Measurements from ENCODE around the gene ZFYVE21. TPM values are rescaled to one million over a fixed set of nuclear protein-coding genes. Genes with fewer than 3 reads are reported as not detected.

The ZFYVE21 gene
- total RNA-seq, 6 experiments from 2014 or later: 20.9 to 35.2 (median 27.6) TPM

- no peak overlapping the region for H3K4me3 ChIP-seq
- DNase-seq (peak in 1 of 3 donors; percentile 51), ATAC-seq (peak in 3 of 4 donors; percentile 8 to 24 (median 19))
- intact Hi-C loops (cut with DNase I): no loop called here
- H3K4me1 ChIP-seq: peaks cover 0 to 21% (median 4%) of the 10 kb centered on the region in 4 donors
- H3K9me3 ChIP-seq: no peaks in the 10 kb centered on the region
- H3K36me3 ChIP-seq: peaks cover 0 to 5% (median 0%) of the 10 kb centered on the region in 4 donors
- TF ChIP-seq POLR2A (IDR thresholded peaks at IDR 0.05) (no peak), CTCF (IDR thresholded peaks at IDR 0.05) (no peak)
- H3K27me3 ChIP-seq: no peaks in the 10 kb centered on the region
- 60% methylated on average over 2 of the region's 20 CpGs for WGBS (ENCODE audit: insufficient coverage, low coverage, low lambda C conversion rate, missing lambda C conversion rate)
- H3K27ac ChIP-seq: no peak overlapping the region
Measured at GRCh38 chr14:103724116-103724515, 8.5 kb downstream of the ZFYVE21 start.

GRCh38 chr14:103725001-103725682, 9.5 kb downstream of the ZFYVE21 start:
- WGBS (ENCODE audit: insufficient coverage, low coverage, low lambda C conversion rate, missing lambda C conversion rate): no CpG with 5 or more reads among the region's 29 CpGs
- DNase-seq: no peak
- no peak for TF ChIP-seq CTCF (IDR thresholded peaks at IDR 0.05)
- no peak for TF ChIP-seq POLR2A (IDR thresholded peaks at IDR 0.05)
- intact Hi-C loops (cut with DNase I): no loop called here
- H3K4me1 ChIP-seq: peaks cover 0 to 23% (median 6%) of the 10 kb centered on the region in 4 donors
- peaks cover 0 to 15% (median 0%) of the 10 kb centered on the region in 4 donors for H3K36me3 ChIP-seq
- no peak for ATAC-seq
- no peaks in the 10 kb centered on the region for H3K27me3 ChIP-seq
- no peak overlapping the region for H3K27ac ChIP-seq
- no peaks in the 10 kb centered on the region for H3K9me3 ChIP-seq
- H3K4me3 ChIP-seq: no peak overlapping the region

- ATAC-seq (no peak), DNase-seq (no peak)
- WGBS (ENCODE audit: insufficient coverage, low coverage, low lambda C conversion rate, missing lambda C conversion rate): 98% methylated on average over 7 of the region's 16 CpGs
- Histone ChIP-seq H3K27ac (no peak overlapping the region), H3K36me3 (peaks cover 0 to 15% (median 0%) of the 10 kb centered on the region in 4 donors), H3K4me1 (peaks cover 0 to 29% (median 9%) of the 10 kb centered on the region in 4 donors), H3K4me3 (no peak overlapping the region), H3K27me3 (no peaks in the 10 kb centered on the region), H3K9me3 (no peaks in the 10 kb centered on the region)
- TF ChIP-seq CTCF (IDR thresholded peaks at IDR 0.05) (no peak), POLR2A (IDR thresholded peaks at IDR 0.05) (no peak)
- intact Hi-C loops (cut with DNase I): no loop called here
Measured at GRCh38 chr14:103725739-103726395, 10.3 kb downstream of the ZFYVE21 start.

- no peak for DNase-seq
- intact Hi-C loops (cut with DNase I): no loop called here
- Histone ChIP-seq H3K4me1 (peaks cover 0 to 32% (median 10%) of the 10 kb centered on the region in 4 donors), H3K9me3 (no peaks in the 10 kb centered on the region), H3K27ac (no peak overlapping the region), H3K4me3 (no peak overlapping the region), H3K36me3 (peaks cover 0 to 15% (median 0%) of the 10 kb centered on the region in 4 donors), H3K27me3 (no peaks in the 10 kb centered on the region)
- ATAC-seq: no peak
- no peak for TF ChIP-seq CTCF (IDR thresholded peaks at IDR 0.05)
- TF ChIP-seq POLR2A (IDR thresholded peaks at IDR 0.05): no peak
- WGBS (ENCODE audit: insufficient coverage, low coverage, low lambda C conversion rate, missing lambda C conversion rate): no CpG with 5 or more reads among the region's 18 CpGs
Measured at GRCh38 chr14:103726474-103726873, 10.9 kb downstream of the ZFYVE21 start.
